MM.1S (cell line): ENCODE measurements around the gene CHRNA4.

Experiments
- DNase-seq: peaks from one replicate; pipeline ENCODE4 v3.0.0-alpha.2; 2015
- H2AFZ ChIP-seq: fragments of 300-600 bp; sonication (generic); 2 replicates; pipeline ENCODE4 v1.6.0; 2016; ENCODE audit warnings: antibody characterized with exemption, low read length
- H3F3A ChIP-seq: fragments of 300-600 bp; sonication (generic); 2 replicates; pipeline ENCODE4 v1.6.1; 2016; ENCODE audit warnings: mild to moderate bottlenecking, antibody characterized with exemption, low read length, moderate library complexity, mixed read lengths; ENCODE audit not compliant: insufficient read depth
- H3K27ac ChIP-seq: fragments of 300-600 bp; sonication (generic); 2 replicates; pipeline ENCODE4 v1.5.1; 2016; ENCODE audit warnings: mild to moderate bottlenecking, low read length
- H3K27me3 ChIP-seq: fragments of 300-600 bp; sonication (generic); replicated peaks from 2 replicates; pipeline ENCODE4 v1.6.0; 2016; ENCODE audit warnings: low read length; ENCODE audit not compliant: insufficient read depth
- H3K36me3 ChIP-seq: fragments of 300-600 bp; sonication (generic); replicated peaks from 2 replicates; pipeline ENCODE4 v1.6.1; 2016; ENCODE audit warnings: mild to moderate bottlenecking, low read length, mixed read lengths; ENCODE audit not compliant: insufficient read depth
- H3K4me1 ChIP-seq: fragments of 300-600 bp; sonication (generic); 2 replicates; pipeline ENCODE4 v1.6.1; 2016; ENCODE audit warnings: low read length, mixed read lengths
- H3K4me2 ChIP-seq: fragments of 300-600 bp; sonication (generic); 2 replicates; pipeline ENCODE4 v1.6.0; 2016; ENCODE audit warnings: low read depth, low read length
- H3K4me3 ChIP-seq: fragments of 300-600 bp; sonication (generic); 2 replicates; pipeline ENCODE4 v1.5.1; 2016; ENCODE audit warnings: low read length, mixed read lengths
- H3K79me2 ChIP-seq: fragments of 300-600 bp; sonication (generic); 2 replicates; pipeline ENCODE4 v1.6.1; 2016; ENCODE audit warnings: mixed run types, low read length, mixed read lengths
- H3K9ac ChIP-seq: fragments of 300-600 bp; sonication (generic); 2 replicates; pipeline ENCODE4 v1.6.1; 2016; ENCODE audit warnings: low read length, mixed read lengths
- H3K9me2 ChIP-seq: fragments of 300-600 bp; sonication (generic); replicated peaks from 2 replicates; pipeline ENCODE4 v1.6.1; 2016; ENCODE audit warnings: mild to moderate bottlenecking, low read length, mixed read lengths; ENCODE audit not compliant: insufficient read depth
- H3K9me3 ChIP-seq: fragments of 300-600 bp; sonication (generic); replicated peaks from 2 replicates; pipeline ENCODE4 v1.6.1; 2016; ENCODE audit warnings: mild to moderate bottlenecking, low read length, mixed read lengths; ENCODE audit not compliant: insufficient read depth
- H4K20me1 ChIP-seq: fragments of 300-600 bp; sonication (generic); 2 replicates; pipeline ENCODE4 v1.6.1; 2016; ENCODE audit warnings: mild to moderate bottlenecking, low read length, moderate library complexity, mixed read lengths; ENCODE audit not compliant: insufficient read depth
- CTCF ChIP-seq: fragments of 300-600 bp; sonication (generic); IDR thresholded peaks from 2 replicates; pipeline ENCODE4 v1.5.1; 2016; ENCODE audit warnings: antibody characterized with exemption, low read length, mixed read lengths
- EZH2 ChIP-seq: fragments of 300-600 bp; sonication (generic); optimal IDR thresholded peaks from 2 replicates; pipeline ENCODE3; 2017; ENCODE audit warnings: low read depth, mild to moderate bottlenecking, antibody characterized with exemption, low read length, mixed read lengths
- EZH2phosphoT487 ChIP-seq: fragments of 300-600 bp; sonication (generic); IDR thresholded peaks from 2 replicates; pipeline ENCODE4 v1.6.1; 2018; ENCODE audit warnings: antibody characterized with exemption, low read length

The CHRNA4 gene

GRCh38 chr20:63320616-63321147 lies 40.5 kb downstream of the CHRNA4 start:
- Histone ChIP-seq H3K27me3 (peaks cover 96% of the 10 kb centered on the region), H3F3A (no peaks in the 10 kb centered on the region), H3K4me3 (no peak overlapping the region), H2AFZ (no peak overlapping the region), H3K9me2 (no peaks in the 10 kb centered on the region), H3K9ac (no peak overlapping the region), H3K4me1 (no peaks in the 10 kb centered on the region), H3K4me2 (no peak overlapping the region), H3K79me2 (no peaks in the 10 kb centered on the region), H3K27ac (no peak overlapping the region), H3K9me3 (no peaks in the 10 kb centered on the region), H3K36me3 (no peaks in the 10 kb centered on the region), H4K20me1 (no peaks in the 10 kb centered on the region)
- DNase-seq: no peak
- TF ChIP-seq EZH2phosphoT487 (no peak), CTCF (no peak), EZH2 (no peak)

GRCh38 chr20:63320041-63320511 lies 41.1 kb downstream of the CHRNA4 start:
- Histone ChIP-seq H3K9me3 (no peaks in the 10 kb centered on the region), H3K4me1 (no peaks in the 10 kb centered on the region), H3K4me3 (no peak overlapping the region), H3K27ac (no peak overlapping the region), H3K36me3 (no peaks in the 10 kb centered on the region), H3K27me3 (peaks cover 99% of the 10 kb centered on the region), H4K20me1 (no peaks in the 10 kb centered on the region), H3K9me2 (no peaks in the 10 kb centered on the region), H2AFZ (no peak overlapping the region), H3K79me2 (no peaks in the 10 kb centered on the region), H3K9ac (no peak overlapping the region), H3K4me2 (no peak overlapping the region), H3F3A (no peaks in the 10 kb centered on the region)
- no peak for DNase-seq
- TF ChIP-seq EZH2 (no peak), CTCF (no peak), EZH2phosphoT487 (no peak)

GRCh38 chr20:63319164-63320040 lies 41.7 kb downstream of the CHRNA4 start:
- no peaks in the 10 kb centered on the region for H3K4me1 ChIP-seq
- H3K9ac ChIP-seq: no peak overlapping the region
- no peak overlapping the region for H3K27ac ChIP-seq
- H3K4me3 ChIP-seq: no peak overlapping the region
- H3K27me3 ChIP-seq: peaks cover 98% of the 10 kb centered on the region
- no peaks in the 10 kb centered on the region for H3K9me3 ChIP-seq
- H3K36me3 ChIP-seq: no peaks in the 10 kb centered on the region
- TF ChIP-seq EZH2phosphoT487 (no peak), EZH2 (no peak), CTCF (no peak)
- no peaks in the 10 kb centered on the region for H4K20me1 ChIP-seq
- no peak overlapping the region for H3K4me2 ChIP-seq
- no peak overlapping the region for H2AFZ ChIP-seq
- DNase-seq: no peak
- no peaks in the 10 kb centered on the region for H3F3A ChIP-seq
- no peaks in the 10 kb centered on the region for H3K9me2 ChIP-seq
- H3K79me2 ChIP-seq: no peaks in the 10 kb centered on the region
